ENCODE measurements around the gene XYLB.

DNA sequence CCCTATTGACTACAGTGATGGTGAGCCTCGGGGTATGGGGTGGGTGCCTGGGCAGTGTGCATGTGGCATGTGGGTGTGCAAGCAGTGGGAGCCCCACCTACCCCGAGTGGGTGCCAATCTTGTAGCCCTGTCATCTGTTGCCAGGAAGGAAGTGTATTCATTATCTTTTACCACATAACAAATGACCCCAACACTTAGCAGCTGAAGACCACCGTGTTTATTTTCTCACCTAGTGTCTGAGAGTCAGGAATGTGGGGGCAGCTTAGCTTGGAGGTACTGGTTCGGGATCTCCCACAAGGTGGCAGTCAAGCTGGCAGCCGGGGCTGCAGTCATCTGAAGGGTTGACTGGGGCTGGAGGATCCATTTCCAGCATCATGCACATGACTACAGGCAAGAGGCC lies 21.7 kb downstream of the XYLB start:
- TF ChIP-seq CTCF (IDR thresholded peaks at IDR 0.05; ENCODE audit: borderline replicate concordance, extremely low read depth, low read length, poor library complexity, severe bottlenecking) (peak; percentile 22), EZH2 (IDR thresholded peaks at IDR 0.05; ENCODE audit: borderline replicate concordance, low read depth, low read length, severe bottlenecking) (no peak)

Data from DND-41 (cell line).